GM21367 (cell line): ENCODE measurements around the gene TIMP2.
"Not testable (repeated sequence)": the region's sequence is repeated elsewhere in the genome, so short reads cannot be mapped to it uniquely, and the experiment has no call there.

ENCODE experiments used
- ATAC-seq: cut with Tn5 transposase; IDR thresholded peaks from one replicate; pipeline ENCODE4 v1.9.1; 2021; ENCODE audit not compliant: unreplicated experiment

The TIMP2 gene

DNA sequence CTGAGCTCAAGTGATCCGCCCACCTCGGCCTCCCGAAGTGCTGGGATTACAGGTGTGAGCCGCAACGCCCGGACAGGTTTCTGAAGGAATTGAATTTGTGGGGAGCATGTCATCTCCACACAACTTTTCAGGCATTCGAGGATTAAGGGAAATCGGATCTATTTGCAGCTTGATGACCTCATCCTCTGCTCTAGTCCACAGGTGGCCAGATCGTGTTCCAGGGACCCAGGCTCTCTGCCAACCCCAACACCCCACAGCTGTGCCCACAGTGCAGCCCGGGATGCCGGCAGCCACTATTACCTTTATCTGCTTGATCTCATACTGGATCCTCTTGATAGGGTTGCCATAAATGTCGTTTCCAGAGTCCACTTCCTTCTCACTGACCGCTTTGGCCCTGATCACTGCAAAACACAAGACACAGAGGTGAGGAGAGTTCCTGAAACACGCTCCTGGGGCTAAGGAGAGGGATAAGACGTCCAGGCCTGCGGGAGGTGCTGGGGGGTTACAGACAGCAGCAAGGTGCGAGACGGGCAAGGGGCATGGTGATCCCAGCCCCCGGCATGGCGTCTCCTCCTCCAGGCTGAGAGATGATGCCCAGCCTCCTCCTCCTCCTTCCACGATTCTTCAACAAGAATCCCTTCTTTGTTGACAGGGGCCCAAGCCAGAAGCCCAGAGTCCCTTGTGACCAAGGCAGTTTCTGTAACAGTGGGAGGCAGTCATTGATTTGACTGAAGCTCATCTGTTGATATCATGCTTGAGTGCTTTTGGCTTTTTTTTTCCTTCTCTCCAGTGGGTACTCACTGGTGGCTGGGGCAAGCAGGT, 51.5 kb downstream of the TIMP2 start:
- no peak for ATAC-seq

DNA sequence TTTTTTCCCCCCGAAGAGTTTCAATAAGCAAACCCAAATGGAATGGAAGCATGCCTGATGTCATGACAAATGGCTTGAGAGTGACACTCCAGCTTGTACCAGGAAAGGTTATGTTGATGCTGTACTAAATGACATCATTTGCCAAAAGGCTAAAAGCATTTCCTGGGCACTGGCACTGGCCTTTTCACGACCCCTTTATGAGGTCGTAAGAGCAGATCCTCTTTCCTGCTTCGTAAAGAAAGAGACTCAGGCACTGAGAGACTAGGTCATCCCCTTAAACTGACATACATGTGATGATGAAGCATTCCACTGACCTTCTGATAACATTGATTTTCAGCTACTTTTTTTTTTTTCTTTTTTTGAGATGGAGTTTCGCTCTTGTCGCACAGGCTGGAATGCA, 52.7 kb downstream of the TIMP2 start:
- no peak for ATAC-seq

DNA sequence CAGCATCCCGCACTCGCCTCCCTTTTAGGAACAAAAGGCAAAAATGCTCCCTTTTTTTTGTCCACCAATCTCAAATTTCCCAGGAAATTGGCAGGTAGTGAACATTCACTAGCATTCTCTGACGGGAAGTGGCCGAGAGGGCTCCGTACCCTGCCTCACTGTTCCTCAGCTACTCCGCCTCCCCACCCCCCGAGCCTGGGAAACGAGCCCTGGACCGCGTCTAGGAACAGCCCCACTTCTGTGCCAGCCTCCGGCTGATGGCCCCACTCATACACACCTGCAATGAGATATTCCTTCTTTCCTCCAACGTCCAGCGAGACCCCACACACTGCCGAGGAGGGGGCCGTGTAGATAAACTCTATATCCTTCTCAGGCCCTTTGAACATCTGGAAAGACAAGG, 54.6 kb downstream of the TIMP2 start:
- no peak for ATAC-seq

DNA sequence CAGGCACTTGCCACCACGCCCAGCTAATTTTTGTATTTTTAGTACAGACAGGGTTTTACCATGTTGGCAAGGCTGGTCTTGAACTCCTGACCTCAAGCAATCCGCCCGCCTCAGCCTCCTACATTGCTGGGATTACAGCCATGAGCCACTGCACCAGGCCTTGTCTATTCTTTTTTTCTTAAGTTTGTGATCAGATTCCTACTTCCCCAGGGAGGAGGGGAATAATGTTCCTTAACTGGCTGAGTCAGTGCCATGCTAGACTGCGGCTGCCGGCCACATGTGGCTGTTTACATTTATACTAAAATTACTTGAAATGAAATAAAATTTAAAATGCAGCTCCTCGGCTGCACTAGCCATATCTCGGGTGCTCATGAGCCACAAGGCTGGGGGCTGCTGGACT, 56.8 kb downstream of the TIMP2 start:
- ATAC-seq, result no peak

DNA sequence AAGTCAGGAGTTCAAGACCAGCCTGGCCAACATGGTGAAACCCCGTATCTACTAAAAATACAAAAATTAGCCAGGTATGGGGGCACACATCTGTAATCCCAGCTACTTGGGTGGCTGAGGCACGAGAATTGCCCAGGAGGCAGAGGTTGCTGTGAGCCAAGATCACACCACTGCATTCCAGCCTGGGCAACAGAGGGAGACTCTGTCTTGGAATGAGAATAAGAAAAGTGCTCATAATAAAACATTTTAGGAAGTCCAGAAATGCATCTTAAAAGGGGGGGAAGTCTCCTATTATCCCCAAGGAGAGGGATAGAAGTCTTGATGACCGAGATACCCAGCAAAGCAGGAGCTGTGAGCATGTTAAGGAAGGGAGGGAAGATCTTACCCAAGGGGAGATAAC, 58.1 kb downstream of the TIMP2 start:
- ATAC-seq, result not testable (repeated sequence)

DNA sequence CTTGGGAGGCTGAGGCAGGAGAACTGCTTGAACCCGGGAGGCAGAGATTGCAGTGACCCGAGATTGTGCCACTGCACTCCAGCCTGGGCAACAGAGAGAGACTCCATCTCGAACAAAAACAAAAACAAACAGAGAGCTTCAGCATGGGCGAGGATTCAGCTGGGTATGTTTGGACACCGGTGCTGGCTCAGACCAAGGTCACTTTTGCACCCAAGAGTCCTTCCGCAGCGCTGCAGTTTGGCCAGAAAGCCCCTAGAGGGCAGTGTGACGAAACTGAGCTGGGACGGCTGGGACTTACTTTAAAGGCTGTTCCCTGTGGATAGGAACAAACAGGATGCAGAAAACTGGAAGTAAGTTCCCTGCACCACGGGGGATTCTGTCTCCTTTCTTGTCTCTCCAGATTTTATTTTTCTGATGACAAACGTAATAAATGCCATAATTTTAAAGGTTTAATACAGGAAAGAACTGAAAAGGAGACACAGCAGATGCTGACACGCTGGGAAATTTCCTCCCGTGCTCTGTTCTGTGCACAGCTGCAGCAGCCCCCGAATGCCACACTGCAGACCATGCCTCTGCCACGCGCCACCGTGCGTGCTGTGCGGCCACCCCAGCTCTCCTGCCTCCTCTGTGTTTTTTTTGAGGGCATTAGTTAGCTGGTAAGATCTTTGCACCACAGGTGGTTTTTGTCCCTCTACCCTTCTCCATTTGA, 59.4 kb downstream of the TIMP2 start:
- ATAC-seq, result no peak

DNA sequence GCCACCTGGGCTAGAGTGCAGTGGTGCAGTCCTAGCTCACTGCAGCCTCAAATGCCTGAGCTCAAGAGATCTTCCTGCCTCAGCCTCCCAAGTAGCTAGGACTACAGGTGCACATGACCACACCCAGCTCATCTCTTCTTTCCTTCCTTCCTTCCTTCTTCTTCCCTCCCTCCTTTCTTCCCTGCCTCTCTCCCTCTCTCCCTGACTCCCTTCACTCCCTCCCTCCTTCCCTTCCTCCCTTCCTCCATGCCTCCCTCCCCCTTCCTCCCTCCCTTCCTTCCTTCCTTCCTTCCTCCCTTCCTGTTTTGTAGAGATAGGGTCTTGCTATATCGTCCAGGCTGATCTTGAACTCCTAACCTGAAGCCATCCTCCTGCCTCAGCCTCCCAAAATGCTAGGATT, 61.1 kb downstream of the TIMP2 start:
- no peak for ATAC-seq

DNA sequence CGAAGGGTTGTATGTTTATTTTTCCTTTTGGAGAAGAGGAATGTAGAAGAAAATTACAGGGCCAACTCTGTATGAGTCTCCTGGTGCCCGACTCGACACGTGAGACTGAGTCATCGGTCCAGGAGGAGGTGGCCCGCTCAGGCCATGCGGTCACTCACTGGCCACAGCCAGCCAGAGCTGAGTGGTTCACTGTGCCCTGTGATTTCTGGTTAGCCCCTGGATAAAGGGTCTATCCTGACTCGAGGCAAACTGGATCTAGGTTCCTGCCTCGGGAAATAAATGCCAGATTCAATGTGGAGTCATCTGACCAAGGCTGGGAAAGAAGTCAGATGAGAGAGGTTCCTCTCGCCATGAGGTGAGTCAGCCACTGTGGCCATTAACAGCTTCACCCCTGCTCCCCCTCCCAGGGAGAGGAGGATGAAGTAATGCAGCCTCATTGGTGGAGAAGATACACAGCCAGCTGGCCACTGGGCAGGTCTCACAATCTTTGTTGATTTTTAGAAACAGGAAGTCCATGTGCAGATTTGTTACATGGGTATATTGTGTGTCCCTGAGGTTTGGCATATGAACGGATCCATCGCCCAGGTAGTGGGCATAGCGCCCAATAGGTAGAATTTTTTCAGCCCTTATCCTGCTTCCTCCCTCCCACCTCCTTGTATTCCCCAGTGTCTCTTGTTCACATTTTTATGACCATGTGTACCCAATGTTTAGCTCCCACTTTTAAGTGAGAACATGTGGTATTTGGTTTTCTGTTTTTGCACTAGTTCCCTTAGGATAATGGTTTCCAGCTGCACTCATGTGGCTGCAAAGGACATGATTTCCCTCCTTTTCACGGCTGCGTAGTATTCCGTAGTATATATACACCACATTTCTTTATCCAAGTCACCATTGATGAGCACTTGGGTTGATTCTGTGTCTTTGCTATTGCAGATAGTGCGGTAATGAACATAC, 62.8 kb downstream of the TIMP2 start:
- no peak for ATAC-seq

DNA sequence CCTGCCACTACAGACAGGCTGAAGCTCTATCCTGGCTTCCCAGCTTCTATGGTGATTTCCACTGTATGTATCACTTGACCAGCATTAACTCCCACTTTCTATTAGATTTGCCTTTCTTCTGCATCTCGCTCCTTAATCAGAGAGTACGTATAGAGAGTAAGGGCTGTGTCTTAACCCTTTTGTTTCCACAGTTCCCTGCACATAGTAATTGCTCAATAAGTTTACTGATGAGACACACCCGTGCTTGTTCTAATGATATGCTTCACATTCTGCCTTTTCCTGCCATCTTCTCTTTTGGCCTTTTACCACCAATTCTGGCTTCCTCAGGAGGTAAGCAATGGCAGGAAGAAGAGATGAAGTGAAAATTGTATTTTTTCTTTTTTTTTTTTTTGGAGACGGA, 64.0 kb downstream of the TIMP2 start:
- ATAC-seq, result no peak

DNA sequence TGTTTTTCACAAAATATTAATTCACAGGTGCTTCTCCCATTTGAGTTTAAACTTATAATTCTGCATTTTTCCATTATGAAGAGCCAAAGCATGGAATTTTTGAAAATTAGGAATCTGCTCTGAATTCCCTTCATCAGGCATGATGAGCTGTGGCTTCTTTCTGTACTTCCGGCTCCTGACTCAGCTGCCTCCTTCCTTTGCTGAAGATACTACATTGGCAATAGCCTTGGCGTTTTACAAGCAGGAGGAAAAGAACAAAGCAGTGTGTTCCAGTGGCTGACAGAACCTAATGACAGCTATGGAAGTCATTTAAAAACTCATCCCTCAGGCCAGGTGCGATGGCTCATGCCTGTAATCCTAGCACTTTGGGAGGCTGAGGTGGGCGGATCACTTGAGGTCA, 66.1 kb downstream of the TIMP2 start:
- no peak for ATAC-seq

DNA sequence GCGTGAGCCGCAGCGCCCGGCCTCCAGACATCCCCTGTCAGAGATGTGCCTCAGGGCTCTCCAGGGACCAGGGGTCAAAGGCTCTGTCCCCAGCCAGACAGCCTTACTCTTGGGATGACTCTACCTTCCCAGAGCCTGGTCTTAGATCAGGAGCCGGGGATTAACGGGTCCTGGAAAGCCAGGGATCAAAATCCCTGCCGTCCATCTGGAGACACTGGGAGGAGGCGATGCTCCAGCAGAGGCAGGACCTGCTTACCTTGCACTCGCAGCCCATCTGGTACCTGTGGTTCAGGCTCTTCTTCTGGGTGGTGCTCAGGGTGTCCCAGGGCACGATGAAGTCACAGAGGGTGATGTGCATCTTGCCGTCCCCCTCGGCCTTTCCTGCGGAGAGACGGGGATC, 67.9 kb downstream of the TIMP2 start:
- ATAC-seq, result no peak

DNA sequence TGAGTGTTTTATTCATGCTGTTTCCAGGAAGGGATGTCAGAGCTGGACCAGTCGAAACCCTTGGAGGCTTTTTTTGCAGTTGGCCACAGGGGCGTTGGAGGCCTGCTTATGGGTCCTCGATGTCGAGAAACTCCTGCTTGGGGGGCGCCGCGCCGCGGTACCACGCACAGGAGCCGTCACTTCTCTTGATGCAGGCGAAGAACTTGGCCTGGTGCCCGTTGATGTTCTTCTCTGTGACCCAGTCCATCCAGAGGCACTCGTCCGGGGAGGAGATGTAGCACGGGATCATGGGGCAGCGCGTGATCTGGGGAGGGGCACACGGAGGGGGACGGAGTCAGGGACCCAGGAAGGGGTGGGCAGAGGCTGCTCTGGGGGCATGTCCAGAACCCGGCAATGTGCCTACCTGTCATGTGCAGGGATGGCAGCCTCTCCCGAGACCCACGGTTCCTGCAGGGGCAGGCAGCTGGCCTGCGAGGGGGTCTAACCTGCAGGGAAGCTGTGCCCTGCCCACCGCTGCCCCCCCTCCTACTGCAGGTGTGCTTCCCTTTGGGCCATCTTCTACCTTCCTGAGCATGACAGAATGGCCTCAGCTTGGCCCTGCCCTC, 69.5 kb downstream of the TIMP2 start:
- no peak for ATAC-seq

DNA sequence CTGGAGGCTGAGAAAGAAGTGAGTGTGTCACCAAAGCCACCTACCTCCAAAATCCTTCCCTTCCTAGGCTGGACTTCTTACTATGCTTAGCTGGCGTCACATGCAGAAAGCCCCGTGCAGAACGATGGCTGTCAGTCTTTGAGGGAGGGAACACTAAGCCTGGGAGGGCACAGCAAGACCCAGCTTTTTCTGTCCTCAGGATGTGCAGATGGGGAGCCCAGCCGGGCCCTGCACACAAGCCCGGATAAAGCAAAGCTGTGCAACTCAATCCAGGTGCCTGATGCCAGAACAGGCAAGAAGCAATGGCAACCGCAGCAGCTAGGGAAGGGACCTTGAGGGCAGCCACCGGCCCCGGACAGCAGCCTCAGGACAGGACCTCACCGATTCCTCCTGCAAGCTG, 70.7 kb downstream of the TIMP2 start:
- ATAC-seq, result no peak

DNA sequence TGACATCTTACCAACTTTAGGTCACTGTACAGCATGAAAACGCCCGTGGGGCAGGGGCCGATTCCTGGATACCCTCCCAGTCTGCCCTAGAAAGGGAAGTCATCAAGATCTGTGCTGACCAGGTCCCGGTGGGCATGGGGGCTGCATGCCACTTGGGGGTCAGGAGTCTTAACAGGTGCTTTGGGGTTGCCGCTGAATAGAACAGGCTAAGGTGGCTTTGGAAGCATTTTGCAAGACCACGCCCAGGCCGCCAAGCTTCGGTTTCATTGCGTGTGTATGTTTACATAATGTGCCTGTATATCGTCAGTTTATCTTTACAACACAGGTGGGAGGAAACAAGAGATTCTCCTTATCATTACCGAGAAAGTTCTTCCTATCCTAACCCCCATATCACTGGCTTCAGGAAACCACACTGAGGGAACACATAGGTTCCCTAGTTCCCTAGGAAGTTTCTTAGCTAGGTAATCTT, 71.2 kb downstream of the TIMP2 start:
- ATAC-seq, result no peak

DNA sequence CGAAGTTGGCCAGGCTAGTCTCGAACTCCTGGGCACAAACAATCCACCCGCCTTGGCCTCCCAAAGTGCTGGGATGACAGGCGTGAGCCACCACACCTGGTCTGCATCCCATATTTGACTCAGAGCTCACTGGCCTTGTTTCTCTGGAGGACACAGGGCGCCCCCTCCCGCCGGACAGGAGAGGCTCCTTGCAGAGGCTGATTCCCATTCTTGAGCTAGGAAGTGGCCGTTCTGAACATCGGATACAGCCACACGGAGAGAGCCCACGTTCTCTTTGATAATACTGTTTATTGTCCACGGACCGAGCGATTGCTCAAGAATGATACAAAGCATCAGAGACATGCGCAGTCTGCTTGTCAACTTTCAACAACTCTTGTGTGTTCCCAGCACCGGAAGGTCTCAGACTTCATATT, 72.5 kb downstream of the TIMP2 start:
- ATAC-seq, result no peak

DNA sequence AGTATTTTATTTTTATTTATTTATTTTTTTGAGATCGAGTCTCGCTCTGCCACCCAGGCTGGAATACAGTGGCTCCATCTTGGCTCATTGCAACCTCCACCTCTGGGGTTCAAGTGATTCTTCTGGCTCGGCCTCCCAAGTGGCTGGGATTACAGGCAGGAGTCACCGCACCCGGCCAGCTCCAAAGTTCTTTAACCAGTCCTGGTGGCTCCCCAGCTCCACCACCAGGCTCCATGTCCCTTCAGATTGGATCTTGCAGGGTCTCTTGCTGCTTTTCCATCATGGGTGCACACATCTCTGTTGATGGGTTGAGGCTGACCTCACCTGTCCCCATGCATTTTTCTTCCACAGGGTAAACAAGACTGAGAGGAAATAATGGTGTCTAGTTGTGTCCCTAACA, 76.2 kb downstream of the TIMP2 start:
- ATAC-seq, result no peak

DNA sequence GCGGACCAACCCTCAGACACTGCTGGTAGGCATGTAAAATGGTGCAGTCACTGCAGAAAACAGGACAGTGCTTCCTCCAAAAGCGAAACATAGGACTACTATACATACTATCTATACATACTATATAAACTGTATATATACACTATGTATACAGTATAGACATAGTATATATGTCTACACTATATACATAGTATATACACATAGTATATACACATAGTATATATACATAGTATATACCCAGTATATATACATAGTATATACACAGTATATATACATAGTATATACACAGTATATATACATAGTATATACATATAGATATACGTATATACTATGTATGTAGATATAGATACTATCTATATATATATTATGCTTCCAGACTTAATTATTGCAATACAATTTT, 78.1 kb downstream of the TIMP2 start:
- no peak for ATAC-seq

DNA sequence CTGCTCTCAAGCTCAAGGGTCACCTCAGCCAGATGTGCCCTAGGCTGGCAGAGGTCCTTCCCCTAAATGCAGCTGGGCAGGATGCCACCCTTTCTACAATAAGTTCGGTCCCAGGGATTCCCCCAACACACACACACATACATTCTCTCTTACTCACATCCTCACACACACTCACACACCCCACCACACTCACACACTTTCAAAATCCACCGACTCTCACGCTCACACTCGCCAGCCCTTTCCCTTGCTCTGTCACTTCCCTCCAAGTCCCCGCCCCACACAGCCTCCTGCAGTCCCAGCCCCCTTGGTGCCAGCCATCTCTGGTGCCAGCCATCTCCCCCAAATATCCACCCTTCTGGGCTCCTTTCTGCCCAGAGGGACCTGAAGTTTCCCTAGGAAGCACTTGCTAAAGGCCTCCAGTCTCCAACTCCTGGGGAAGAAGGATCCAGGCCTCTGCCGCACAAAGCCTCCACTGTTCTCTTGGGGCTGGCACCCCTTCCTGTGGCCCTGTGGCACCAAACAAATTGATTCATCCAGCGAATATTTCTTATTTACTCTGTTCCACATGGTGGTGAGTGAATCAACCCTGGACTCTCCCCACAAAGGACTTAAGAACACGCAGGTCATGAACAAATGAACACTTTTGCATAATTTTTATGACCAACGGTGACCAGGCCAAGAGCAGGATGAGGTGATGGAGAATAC, 80.7 kb downstream of the TIMP2 start:
- no peak for ATAC-seq

DNA sequence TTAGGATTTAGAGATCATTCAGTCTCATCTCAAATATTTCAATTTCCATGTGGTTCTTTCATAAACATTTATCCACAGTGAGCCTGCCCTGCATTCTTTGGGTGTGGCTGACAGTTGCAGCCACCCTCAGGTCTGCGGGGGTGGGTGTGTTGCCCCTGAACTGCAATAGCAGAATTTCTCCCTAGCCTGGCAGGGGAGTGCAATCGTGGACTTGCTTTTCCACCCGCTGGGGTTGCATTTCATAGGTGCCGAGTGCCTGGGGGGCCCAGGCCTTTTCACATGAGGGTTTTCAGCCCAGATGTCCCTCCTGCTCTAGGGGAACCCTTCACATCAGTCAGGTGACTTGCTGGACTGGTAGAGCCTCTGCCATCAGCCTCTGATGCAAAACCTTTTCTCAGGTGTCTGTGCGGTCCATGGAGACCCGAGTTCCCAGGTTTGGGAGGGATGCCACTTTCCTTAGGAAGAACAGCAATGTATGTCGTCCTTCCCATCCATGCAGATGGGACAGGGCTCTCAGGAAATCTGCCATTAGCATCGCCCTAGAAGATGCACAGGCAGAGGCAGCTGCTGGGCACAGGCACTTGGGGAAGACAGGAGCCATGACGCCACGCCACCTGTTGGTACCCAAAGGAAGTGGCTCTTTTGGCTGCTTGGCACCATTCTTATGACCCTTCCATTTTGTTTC, 82.2 kb downstream of the TIMP2 start:
- no peak for ATAC-seq
